GM18502 (cell line): Measurements from ENCODE around the gene SGK1.
A peak's percentile ranks its signal among the peaks of the same experiment; 100 is the strongest.

Source experiments
- ATAC-seq: cut with Tn5 transposase; IDR thresholded peaks from one replicate; pipeline ENCODE4 v1.9.1; 2021; ENCODE audit warnings: mild to moderate bottlenecking; ENCODE audit not compliant: unreplicated experiment, poor library complexity

The SGK1 gene

DNA sequence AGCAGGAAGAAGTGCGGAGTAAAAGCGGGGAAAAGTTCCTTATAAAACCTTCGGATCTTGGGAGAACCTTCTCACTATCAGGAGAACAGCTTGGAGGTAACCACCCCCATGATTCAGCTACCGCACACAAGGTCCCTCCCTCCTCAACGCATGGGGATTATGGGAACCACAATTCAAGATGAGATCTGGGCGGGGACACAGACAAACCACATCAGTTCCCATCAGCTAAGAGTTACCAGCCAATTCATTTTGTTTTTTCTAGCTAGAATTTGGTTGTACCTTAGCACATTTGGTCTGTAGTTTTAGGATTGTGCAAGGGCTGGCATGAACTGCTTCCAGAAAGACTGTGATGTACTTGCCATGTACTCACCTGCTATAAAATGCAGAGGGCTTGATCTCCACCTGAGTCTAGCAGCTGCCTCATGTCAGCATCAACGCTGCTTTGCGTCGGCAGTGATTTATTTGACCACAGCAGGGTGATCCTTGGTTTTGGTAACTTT is 170.8 kb downstream of the SGK1 start:
- no peak for ATAC-seq

DNA sequence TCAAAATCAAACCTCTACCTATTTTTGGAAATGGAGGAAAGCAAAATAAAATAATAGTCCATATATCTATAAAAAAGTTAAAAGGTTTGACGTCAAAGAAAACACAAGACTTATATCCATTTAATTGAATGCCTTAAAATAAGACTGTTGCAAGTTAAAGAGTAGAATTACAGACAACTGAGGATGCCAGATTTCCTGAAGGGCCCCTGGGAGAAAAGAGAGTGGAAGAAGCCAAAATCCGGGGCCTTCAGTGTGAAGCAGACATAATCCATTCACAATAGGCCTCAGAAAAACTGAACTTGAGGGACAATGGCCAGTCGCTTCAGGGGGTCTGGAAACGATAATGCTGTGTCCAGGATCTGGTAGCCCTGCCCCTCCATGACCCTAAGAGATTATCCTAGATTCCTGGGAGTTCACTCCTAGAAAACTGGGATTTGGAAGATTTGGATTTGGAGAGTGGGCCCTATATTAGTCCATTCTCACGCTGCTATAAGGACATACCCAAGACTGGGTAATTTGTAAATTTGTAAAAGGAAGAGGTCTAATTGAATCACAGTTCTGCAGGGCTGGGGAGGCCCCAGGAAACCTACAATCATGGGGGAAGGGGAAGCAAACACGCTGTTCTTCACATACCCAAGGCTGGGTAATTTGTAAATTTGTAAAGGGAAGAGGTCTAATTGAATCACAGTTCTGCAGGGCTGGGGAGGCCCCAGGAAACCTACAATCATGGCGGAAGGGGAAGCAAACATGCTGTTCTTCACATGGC is 171.5 kb downstream of the SGK1 start:
- ATAC-seq, result no peak

DNA sequence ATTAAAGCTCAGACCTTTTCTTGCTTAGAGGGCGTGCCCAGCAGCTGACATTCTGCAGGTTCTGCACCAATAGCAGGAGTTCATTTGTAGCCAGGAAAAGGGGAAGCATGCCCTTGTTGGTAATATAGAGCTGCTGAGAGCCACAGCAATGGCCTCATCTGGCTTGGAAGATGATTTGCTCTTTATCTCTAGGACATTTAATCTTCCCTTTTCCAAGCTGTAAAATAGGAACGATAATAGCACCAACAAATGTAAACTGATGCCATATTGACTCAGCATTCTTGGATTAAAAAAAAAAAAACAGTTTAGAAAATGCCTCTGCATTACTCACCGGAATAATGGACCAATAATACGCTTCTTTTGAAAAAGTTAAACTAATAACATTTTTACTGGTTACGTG is 172.1 kb downstream of the SGK1 start:
- ATAC-seq, result no peak

DNA sequence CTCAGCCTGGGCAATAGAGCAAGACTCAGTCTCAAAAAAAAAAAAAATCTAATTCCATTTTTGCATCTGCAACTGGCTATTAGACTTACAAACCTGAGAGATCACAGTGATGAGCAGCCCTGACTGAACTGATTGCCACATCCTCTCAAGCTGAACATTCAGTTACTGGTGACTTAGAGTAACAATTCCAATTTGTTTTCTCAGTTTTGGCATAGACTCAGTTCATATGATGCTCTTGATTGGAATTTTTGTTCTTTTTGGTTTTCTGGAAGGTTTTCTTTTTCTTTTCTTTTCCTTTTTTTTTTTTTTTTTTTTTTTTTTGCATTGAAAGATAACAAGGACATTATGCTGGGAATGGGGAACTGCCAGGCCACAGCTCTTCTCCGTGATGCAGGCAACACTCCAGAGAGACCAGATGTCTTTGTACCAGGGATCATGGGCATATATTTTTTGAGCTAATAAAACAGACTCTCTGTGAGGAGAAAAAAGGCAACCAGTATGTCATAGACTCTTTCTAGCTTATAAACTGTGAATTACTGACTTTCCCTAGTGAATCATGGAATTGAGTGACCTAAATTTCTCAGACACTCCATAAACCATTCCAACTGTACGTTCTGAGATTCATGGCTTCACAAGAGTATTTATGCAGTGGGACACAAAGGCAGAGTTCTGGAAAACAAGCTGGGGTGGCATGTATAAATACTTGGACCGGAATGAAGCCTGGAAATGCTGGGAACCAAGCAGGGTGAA is 179.5 kb downstream of the SGK1 start:
- no peak for ATAC-seq

DNA sequence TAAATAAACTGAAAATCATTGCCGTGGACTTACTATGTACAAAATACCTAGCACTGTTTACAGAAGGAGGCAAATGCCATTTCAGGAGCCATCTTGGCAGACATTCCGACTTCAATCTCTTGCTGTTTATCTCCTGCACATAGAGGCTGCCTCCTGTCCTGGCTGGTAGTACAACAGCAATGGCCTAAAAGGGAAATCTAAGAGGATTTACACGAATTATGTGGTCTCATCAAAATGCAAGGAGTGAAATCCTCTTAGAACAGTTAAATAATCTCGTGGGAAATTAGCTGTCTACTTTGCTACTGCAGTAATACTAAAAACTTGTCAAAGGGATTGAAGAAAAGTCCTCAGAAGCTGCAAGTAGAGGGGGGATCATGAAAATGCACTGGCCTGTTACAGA is 183.3 kb downstream of the SGK1 start:
- ATAC-seq, result no peak

DNA sequence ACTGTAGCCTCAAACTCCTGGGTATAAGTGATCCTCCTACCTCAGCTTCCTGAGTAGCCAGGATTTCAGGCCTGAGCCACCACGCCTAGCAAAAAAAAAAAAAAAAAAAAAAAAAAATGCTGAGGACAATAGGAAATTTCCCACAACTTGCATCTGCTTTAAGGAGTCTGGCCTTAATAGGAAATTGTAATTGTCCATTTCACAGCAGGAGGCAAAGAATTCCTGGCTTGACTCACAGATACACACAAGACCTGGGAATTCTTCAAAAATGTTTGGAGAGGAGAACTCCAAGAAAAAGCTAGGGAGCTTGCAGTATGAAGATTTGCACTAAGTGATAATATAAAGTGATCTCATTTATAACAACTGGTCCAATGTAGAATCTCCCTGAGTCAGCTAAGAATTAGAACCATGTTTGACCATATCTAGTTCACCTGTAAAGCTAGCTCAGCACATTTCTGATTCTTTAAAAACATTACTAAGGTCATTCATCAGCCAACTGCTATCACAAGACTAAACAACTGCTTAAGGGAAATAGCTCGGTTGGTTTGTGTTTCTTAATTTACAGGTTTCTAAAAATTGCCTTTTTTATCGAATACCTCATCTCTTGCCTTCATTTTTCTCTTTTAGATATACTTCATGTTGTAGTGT is 185.3 kb downstream of the SGK1 start:
- no peak for ATAC-seq

DNA sequence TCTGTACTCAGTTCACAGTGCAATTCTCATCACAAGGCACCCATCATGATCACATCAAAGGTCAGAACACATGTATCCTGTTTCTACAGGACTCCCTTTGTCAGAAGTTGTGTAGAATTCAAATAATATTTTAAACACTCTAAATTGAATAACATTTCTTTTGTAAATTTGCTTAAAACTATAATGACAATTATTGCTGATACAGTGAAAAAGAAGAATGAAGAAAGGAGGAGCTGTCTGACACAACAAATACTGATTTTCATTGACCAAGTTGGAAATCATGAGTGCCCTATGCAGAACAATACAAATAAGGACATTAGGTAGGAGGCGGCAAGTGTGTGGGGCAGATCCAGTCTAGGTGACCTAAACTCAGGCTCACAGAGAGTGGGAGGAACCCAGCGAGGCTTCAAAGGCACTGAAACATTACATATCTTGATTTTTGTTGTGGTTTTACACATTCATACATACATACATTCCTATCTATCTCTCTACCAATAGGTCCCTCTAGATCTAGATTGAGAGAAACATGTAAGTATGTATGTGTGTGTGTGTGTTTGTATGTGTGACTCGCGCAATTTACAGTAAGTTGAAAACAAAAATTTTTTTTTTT is 186.3 kb downstream of the SGK1 start:
- no peak for ATAC-seq

DNA sequence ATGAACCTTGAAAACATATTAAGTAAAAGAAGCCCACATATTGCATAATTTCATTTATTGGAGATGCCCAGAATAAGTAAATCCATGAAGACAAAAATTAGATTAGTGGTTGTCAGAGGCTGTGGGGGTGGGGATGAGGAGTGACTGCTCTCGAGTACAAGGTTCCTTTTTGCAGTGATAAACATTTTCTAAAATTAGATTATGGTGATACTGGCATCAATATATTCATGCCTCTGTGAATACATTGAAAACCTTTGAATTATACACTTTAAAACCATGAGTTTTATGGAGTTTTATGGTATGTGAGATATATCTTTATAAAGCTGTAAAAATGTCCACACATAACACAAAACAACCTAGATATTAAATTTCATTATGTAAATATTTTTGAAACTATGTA is 189.8 kb downstream of the SGK1 start:
- ATAC-seq, result no peak

DNA sequence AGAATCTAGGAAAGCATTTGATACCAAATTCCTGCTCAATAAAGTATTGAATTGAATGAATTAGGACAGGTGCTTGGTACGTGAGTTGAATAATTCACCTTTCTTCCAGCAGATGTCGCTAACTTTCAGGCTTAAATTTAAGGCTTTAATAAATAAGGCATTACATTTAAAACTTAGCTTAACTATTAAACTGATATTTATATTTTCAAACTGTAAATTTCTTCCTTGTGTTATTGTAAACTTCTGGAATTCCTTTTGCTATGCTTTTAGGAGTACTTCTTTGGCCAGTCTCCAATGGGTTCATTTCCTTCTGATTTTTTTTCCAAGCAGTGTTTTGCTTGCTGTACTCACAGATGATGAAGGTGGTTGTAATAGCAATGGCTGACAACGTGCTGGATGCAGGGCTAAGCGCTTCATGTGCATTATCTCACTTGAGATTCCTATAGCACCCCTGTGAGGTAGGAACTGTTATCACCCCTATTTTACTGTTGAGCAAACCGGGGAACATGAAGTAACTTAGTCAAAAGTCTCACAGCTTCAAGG is 194.2 kb downstream of the SGK1 start:
- ATAC-seq, result peak; percentile 48

DNA sequence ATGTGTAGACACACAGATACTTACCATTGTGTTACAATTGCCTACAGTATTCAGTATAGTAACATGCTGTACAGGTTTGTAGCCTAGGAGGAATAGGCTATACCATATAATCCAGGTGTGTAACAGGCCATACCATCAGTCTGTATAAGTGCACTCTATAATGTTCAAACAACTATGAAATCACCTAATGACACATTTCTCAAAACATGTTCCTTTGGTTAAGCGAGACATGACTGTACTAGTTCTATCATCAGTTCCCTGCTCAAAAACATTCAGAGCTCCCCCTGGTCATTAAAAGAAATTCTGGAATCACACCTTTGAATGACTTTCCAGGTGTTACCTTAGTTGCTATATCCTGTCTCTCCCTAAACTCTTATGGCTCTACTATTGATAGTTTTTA is 195.1 kb downstream of the SGK1 start:
- no peak for ATAC-seq

DNA sequence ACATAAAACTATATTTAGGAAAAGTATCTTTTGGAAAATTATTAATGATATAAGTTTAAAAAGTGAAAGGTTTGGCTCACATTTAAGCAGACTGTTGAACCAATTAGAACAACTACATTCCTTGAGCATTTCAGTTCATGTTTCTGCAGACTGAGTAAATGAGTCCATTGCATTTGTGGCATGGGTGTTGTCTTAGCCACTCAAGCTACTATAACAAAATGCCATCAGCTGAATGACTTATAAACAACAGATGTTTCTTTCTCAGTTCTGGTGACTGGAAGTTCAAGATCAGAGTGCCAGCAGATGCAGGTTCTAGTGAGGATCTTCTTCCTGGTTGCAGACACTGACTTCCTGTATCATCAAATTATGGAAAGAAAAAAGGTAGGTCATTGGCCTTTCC is 198.4 kb downstream of the SGK1 start:
- no peak for ATAC-seq
